ENCODE results near the gene HOXA13. TPM values are rescaled to one million over a fixed set of nuclear protein-coding genes. Genes with fewer than 3 reads are reported as not detected.

HOXA13 gene
- total and polyA plus RNA-seq, 3 experiments from 2014 or later, result not detected

GRCh38 chr7:27151341-27151930 is 48.5 kb downstream of the HOXA13 start:
- H3K27ac Mint-ChIP-seq, result peak overlapping the region in 5 of 8 donors; percentile 27 to 82 (median 67)
- H3K9me3 Mint-ChIP-seq, result peaks cover 0 to 10% (median 0%) of the 10 kb centered on the region in 5 donors
- peak overlapping the region; percentile 68 to 88 (median 80) for H3K4me3 Mint-ChIP-seq
- peaks cover 0 to 2% (median 0%) of the 10 kb centered on the region in 3 donors for H3K36me3 Mint-ChIP-seq
- peaks cover 87 to 92% of the 10 kb centered on the region in 2 donors for H3K27me3 Mint-ChIP-seq
- Histone ChIP-seq H3K9me3 (ENCODE audit: low read length) (no peaks in the 10 kb centered on the region), H3K27ac (ENCODE audit: low read depth, low read length) (no peak overlapping the region), H3K4me1 (ENCODE audit: insufficient read depth, low read length) (peaks cover 45% of the 10 kb centered on the region), H3K4me3 (ENCODE audit: low read length) (peak overlapping the region; percentile 66), H3K27me3 (ENCODE audit: insufficient read depth, low read length, poor library complexity, severe bottlenecking) (peaks cover 92% of the 10 kb centered on the region), H3K36me3 (ENCODE audit: insufficient read depth, low read length) (no peaks in the 10 kb centered on the region)
- ChIA-PET POLR2A (interaction anchor here (1.0 kb wide), 1 partner anchor 10 kb away, joined by 3 read pairs; no protein-coding TSS in a partner anchor), CTCF (interaction anchor here (0.9 to 6.9 kb wide), 18 partner anchors 8 to 1278 kb away, joined by 3 to 71 read pairs (median 4); partner anchors contain the start of genes HOXA4 and HOXA9)
- peaks cover 43 to 64% (median 49%) of the 10 kb centered on the region in 3 donors for H3K4me1 Mint-ChIP-seq
- no peak for DNase-seq

- peaks cover 0 to 2% (median 0%) of the 10 kb centered on the region in 3 donors for H3K36me3 Mint-ChIP-seq
- Histone ChIP-seq H3K27ac (ENCODE audit: low read depth, low read length) (no peak overlapping the region), H3K4me1 (ENCODE audit: insufficient read depth, low read length) (peaks cover 38% of the 10 kb centered on the region), H3K4me3 (ENCODE audit: low read length) (peak overlapping the region; percentile 66), H3K36me3 (ENCODE audit: insufficient read depth, low read length) (no peaks in the 10 kb centered on the region), H3K27me3 (ENCODE audit: insufficient read depth, low read length, poor library complexity, severe bottlenecking) (peaks cover 90% of the 10 kb centered on the region), H3K9me3 (ENCODE audit: low read length) (no peaks in the 10 kb centered on the region)
- peak overlapping the region in 5 of 8 donors; percentile 22 to 82 (median 67) for H3K27ac Mint-ChIP-seq
- H3K27me3 Mint-ChIP-seq, result peaks cover 86 to 92% of the 10 kb centered on the region in 2 donors
- peaks cover 37 to 57% (median 44%) of the 10 kb centered on the region in 3 donors for H3K4me1 Mint-ChIP-seq
- DNase-seq, result peak; percentile 47 to 76 (median 57)
- peaks cover 0 to 10% (median 0%) of the 10 kb centered on the region in 5 donors for H3K9me3 Mint-ChIP-seq
- CTCF ChIA-PET, result interaction anchor here (0.7 to 6.9 kb wide), 25 partner anchors 8 to 1292 kb away, joined by 3 to 71 read pairs (median 4); partner anchors contain the start of genes HOXA4 and HOXA9
- POLR2A ChIA-PET, result interaction anchor here (1.0 kb wide), 1 partner anchor 11 kb away, joined by 3 read pairs; no protein-coding TSS in a partner anchor
- peak overlapping the region; percentile 68 to 88 (median 80) for H3K4me3 Mint-ChIP-seq
Measured at GRCh38 chr7:27150568-27151340, 49.1 kb downstream of the HOXA13 start.

- H3K4me3 ChIP-seq (ENCODE audit: low read length), result peak overlapping the region; percentile 66
- peaks cover 0 to 2% (median 0%) of the 10 kb centered on the region in 3 donors for H3K36me3 Mint-ChIP-seq
- POLR2A ChIA-PET, result interaction anchor here (1.0 kb wide), 1 partner anchor 11 kb away, joined by 3 read pairs; no protein-coding TSS in a partner anchor
- H3K4me1 Mint-ChIP-seq, result peaks cover 29 to 50% (median 36%) of the 10 kb centered on the region in 3 donors
- H3K27ac ChIP-seq (ENCODE audit: low read depth, low read length), result no peak overlapping the region
- H3K36me3 ChIP-seq (ENCODE audit: insufficient read depth, low read length), result no peaks in the 10 kb centered on the region
- H3K4me1 ChIP-seq (ENCODE audit: insufficient read depth, low read length), result peaks cover 32% of the 10 kb centered on the region
- no peaks in the 10 kb centered on the region for H3K9me3 ChIP-seq (ENCODE audit: low read length)
- peaks cover 79 to 89% of the 10 kb centered on the region in 2 donors for H3K27me3 Mint-ChIP-seq
- peaks cover 83% of the 10 kb centered on the region for H3K27me3 ChIP-seq (ENCODE audit: insufficient read depth, low read length, poor library complexity, severe bottlenecking)
- H3K27ac Mint-ChIP-seq, result peak overlapping the region in 1 of 8 donors; percentile 31
- no peak for DNase-seq
- H3K4me3 Mint-ChIP-seq, result peak overlapping the region in 4 of 7 donors; percentile 12 to 80 (median 67)
- CTCF ChIA-PET, result interaction anchor here (0.7 to 6.9 kb wide), 25 partner anchors 8 to 1291 kb away, joined by 3 to 71 read pairs (median 4); partner anchors contain the start of genes HOXA4 and HOXA9
- peaks cover 0 to 7% (median 0%) of the 10 kb centered on the region in 5 donors for H3K9me3 Mint-ChIP-seq
Measured at GRCh38 chr7:27149842-27150567, 49.9 kb downstream of the HOXA13 start.

GRCh38 chr7:27148756-27149641 is 50.9 kb downstream of the HOXA13 start:
- Mint-ChIP-seq H3K27me3 (peaks cover 77 to 85% of the 10 kb centered on the region in 2 donors), H3K36me3 (no peaks in the 10 kb centered on the region), H3K4me3 (no peak overlapping the region), H3K4me1 (peaks cover 19 to 41% (median 28%) of the 10 kb centered on the region in 3 donors), H3K27ac (peak overlapping the region in 1 of 8 donors; percentile 29), H3K9me3 (peaks cover 0 to 2% (median 0%) of the 10 kb centered on the region in 5 donors)
- Histone ChIP-seq H3K4me1 (ENCODE audit: insufficient read depth, low read length) (peaks cover 24% of the 10 kb centered on the region), H3K9me3 (ENCODE audit: low read length) (no peaks in the 10 kb centered on the region), H3K27me3 (ENCODE audit: insufficient read depth, low read length, poor library complexity, severe bottlenecking) (peaks cover 73% of the 10 kb centered on the region), H3K27ac (ENCODE audit: low read depth, low read length) (no peak overlapping the region), H3K4me3 (ENCODE audit: low read length) (no peak overlapping the region), H3K36me3 (ENCODE audit: insufficient read depth, low read length) (no peaks in the 10 kb centered on the region)
- POLR2A ChIA-PET, result no interaction called here
- CTCF ChIA-PET, result interaction anchor here (0.9 to 6.9 kb wide), 11 partner anchors 14 to 1255 kb away, joined by 3 to 71 read pairs (median 4); partner anchors contain the start of genes HOXA4 and HOXA9
- DNase-seq, result no peak

GRCh38 chr7:27148031-27148755 is 51.7 kb downstream of the HOXA13 start:
- Mint-ChIP-seq H3K4me1 (peaks cover 15 to 41% (median 24%) of the 10 kb centered on the region in 3 donors), H3K9me3 (peaks cover 0 to 2% (median 0%) of the 10 kb centered on the region in 5 donors), H3K36me3 (no peaks in the 10 kb centered on the region), H3K27ac (peak overlapping the region in 2 of 8 donors; percentile 29 to 35), H3K27me3 (peaks cover 69 to 81% of the 10 kb centered on the region in 2 donors), H3K4me3 (peak overlapping the region in 5 of 7 donors; percentile 37 to 73 (median 61))
- Histone ChIP-seq H3K27ac (ENCODE audit: low read depth, low read length) (no peak overlapping the region), H3K27me3 (ENCODE audit: insufficient read depth, low read length, poor library complexity, severe bottlenecking) (peaks cover 65% of the 10 kb centered on the region), H3K36me3 (ENCODE audit: insufficient read depth, low read length) (no peaks in the 10 kb centered on the region), H3K4me3 (ENCODE audit: low read length) (no peak overlapping the region), H3K9me3 (ENCODE audit: low read length) (no peaks in the 10 kb centered on the region), H3K4me1 (ENCODE audit: insufficient read depth, low read length) (peaks cover 24% of the 10 kb centered on the region)
- ChIA-PET POLR2A (no interaction called here), CTCF (interaction anchor here (1.4 to 6.9 kb wide), 2 partner anchors 15 to 25 kb away, joined by 4 to 71 read pairs; partner anchors contain the start of gene HOXA9)
- no peak for DNase-seq

GRCh38 chr7:27147199-27148030 is 52.5 kb downstream of the HOXA13 start, which contains the start of gene HOXA6:
Gene HOXA6, minus strand, starts transcription at chr7:27147774. Its CDS starts 25 bp downstream, at chr7:27147749.
- POLR2A ChIA-PET, result no interaction called here
- H3K9me3 Mint-ChIP-seq, result peaks cover 0 to 2% (median 0%) of the 10 kb centered on the region in 5 donors
- H3K27ac ChIP-seq (ENCODE audit: low read depth, low read length), result no peak within 1 kb of the TSS

More at GRCh38 chr7:27147199-27148030, 52.5 kb downstream of the HOXA13 start, which contains the start of gene HOXA6:
- Mint-ChIP-seq H3K36me3 (no peaks in the 10 kb centered on the region), H3K4me3 (peak within 1 kb of the TSS in 5 of 7 donors; percentile 37 to 73 (median 61)), H3K27me3 (peaks cover 65 to 80% of the 10 kb centered on the region in 2 donors), H3K4me1 (peaks cover 15 to 39% (median 24%) of the 10 kb centered on the region in 3 donors), H3K27ac (peak within 1 kb of the TSS in 2 of 8 donors; percentile 29 to 35)
- H3K36me3 ChIP-seq (ENCODE audit: insufficient read depth, low read length), result no peaks in the 10 kb centered on the region
- CTCF ChIA-PET, result interaction anchor here (1.4 to 6.9 kb wide), 3 partner anchors 14 to 25 kb away, joined by 3 to 71 read pairs (median 4); partner anchors contain the start of gene HOXA9
- no peak within 1 kb of the TSS for H3K4me3 ChIP-seq (ENCODE audit: low read length)
- H3K27me3 ChIP-seq (ENCODE audit: insufficient read depth, low read length, poor library complexity, severe bottlenecking), result peaks cover 57% of the 10 kb centered on the region
- no peak for DNase-seq
- peaks cover 21% of the 10 kb centered on the region for H3K4me1 ChIP-seq (ENCODE audit: insufficient read depth, low read length)
- no peaks in the 10 kb centered on the region for H3K9me3 ChIP-seq (ENCODE audit: low read length)
